Activated CD4-positive, alpha-beta T cell treated with anti-CD3 and anti-CD28 coated beads for 36 hours (primary cell): ENCODE data around the gene TRAF3IP1. TPM values are rescaled to one million over a fixed set of nuclear protein-coding genes. Genes with fewer than 3 reads are reported as not detected.
A peak's percentile ranks its signal among the peaks of the same experiment; 100 is the strongest.
"Not testable (repeated sequence)": the region's sequence is repeated elsewhere in the genome, so short reads cannot be mapped to it uniquely, and the experiment has no call there.

ENCODE experiments used
- ATAC-seq: fragments of 200-7000 bp; cut with Tn5 transposase; one replicate; pipeline ENCODE4 v1.10.0; 2021; ENCODE audit warnings: mild to moderate bottlenecking, moderate library complexity
- CTCF ChIA-PET: fragments of 350-600 bp; sonication (Branson Sonifier 250); formaldehyde crosslinking; loops from one replicate; lab custom pipeline; 2021; ENCODE audit warnings: antibody characterized with exemption; lab: Charles Lee
- POLR2A ChIA-PET: fragments of 350-600 bp; sonication (Branson Sonifier 250); formaldehyde crosslinking; loops from one replicate; lab custom pipeline; 2021; ENCODE audit warnings: antibody characterized with exemption, inconsistent platforms; lab: Charles Lee
- DNase-seq: peaks from one replicate; pipeline ENCODE4 v3.0.0-alpha.2; 2020
- H3K27ac Mint-ChIP-seq: one replicate; pipeline ENCODE4 v1.8.0; 2021; ENCODE audit warnings: mixed read lengths
- H3K27me3 Mint-ChIP-seq: one replicate; pipeline ENCODE4 v1.8.0; 2021; ENCODE audit warnings: mixed read lengths
- H3K36me3 Mint-ChIP-seq: one replicate; pipeline ENCODE4 v1.8.0; 2021; ENCODE audit warnings: low read depth, mixed read lengths
- H3K4me1 Mint-ChIP-seq: one replicate; pipeline ENCODE4 v1.8.0; 2021; ENCODE audit warnings: mixed read lengths
- H3K4me3 Mint-ChIP-seq: one replicate; pipeline ENCODE4 v1.8.0; 2021; ENCODE audit warnings: mild to moderate bottlenecking, moderate library complexity, mixed read lengths
- H3K9me3 Mint-ChIP-seq: one replicate; pipeline ENCODE4 v1.8.0; 2021; ENCODE audit warnings: low read depth, mixed read lengths
- intact Hi-C, 2 experiments: fragments of 100-400 bp; cut with DNase I in 1 of 2; cut with micrococcal nuclease in 1 of 2; formaldehyde crosslinking; loops; one replicate each; pipeline versions ENCODE4 v1.14.2 to v1.15.1; 2022 to 2024; cut with DNase I, micrococcal nuclease
- total RNA-seq, 2 experiments: library from RNA; stranded (reverse); gene quantifications; one replicate each; pipeline ENCODE4 v1.2.3, GENCODE V29; 2021

Gene TRAF3IP1, protein sequence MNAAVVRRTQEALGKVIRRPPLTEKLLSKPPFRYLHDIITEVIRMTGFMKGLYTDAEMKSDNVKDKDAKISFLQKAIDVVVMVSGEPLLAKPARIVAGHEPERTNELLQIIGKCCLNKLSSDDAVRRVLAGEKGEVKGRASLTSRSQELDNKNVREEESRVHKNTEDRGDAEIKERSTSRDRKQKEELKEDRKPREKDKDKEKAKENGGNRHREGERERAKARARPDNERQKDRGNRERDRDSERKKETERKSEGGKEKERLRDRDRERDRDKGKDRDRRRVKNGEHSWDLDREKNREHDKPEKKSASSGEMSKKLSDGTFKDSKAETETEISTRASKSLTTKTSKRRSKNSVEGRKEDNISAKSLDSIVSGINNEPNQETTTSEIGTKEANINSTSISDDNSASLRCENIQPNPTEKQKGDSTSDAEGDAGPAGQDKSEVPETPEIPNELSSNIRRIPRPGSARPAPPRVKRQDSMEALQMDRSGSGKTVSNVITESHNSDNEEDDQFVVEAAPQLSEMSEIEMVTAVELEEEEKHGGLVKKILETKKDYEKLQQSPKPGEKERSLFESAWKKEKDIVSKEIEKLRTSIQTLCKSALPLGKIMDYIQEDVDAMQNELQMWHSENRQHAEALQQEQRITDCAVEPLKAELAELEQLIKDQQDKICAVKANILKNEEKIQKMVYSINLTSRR
- 1 to 10 TPM; 8.5 to 9.8 TPM for total RNA-seq

GRCh38 chr2:238320246-238320647 is at the start of gene TRAF3IP1:
Gene TRAF3IP1, plus strand, starts transcription at chr2:238320518. Its CDS starts 145 bp downstream, at chr2:238320663.
- ATAC-seq = peak; percentile 96
- peak within 1 kb of the TSS; percentile 70 for H3K4me3 Mint-ChIP-seq
- DNase-seq = peak; percentile 91
- peaks cover 3% of the 10 kb centered on the region for H3K27me3 Mint-ChIP-seq
- no peaks in the 10 kb centered on the region for H3K9me3 Mint-ChIP-seq
- intact Hi-C loops = loop anchor here (1.0 to 5.0 kb wide), 7 partner anchors 32 to 259 kb away; partner anchors contain the start of genes ASB1 (in 2 of the 2), PER2 (in 2 of the 2), HES6 (in 1 of the 2) and ILKAP (in 1 of the 2)
- no peaks in the 10 kb centered on the region for H3K36me3 Mint-ChIP-seq
- ChIA-PET POLR2A (no interaction called here), CTCF (no interaction called here)
- no peak within 1 kb of the TSS for H3K27ac Mint-ChIP-seq
- peaks cover 23% of the 10 kb centered on the region for H3K4me1 Mint-ChIP-seq

GRCh38 chr2:238270606-238271005 is 49.7 kb upstream of the TRAF3IP1 start:
- ATAC-seq = no peak
- no peak for DNase-seq
- Mint-ChIP-seq H3K4me1 (no peaks in the 10 kb centered on the region), H3K27me3 (no peaks in the 10 kb centered on the region), H3K27ac (no peak overlapping the region), H3K9me3 (no peaks in the 10 kb centered on the region), H3K4me3 (no peak overlapping the region), H3K36me3 (peaks cover 28% of the 10 kb centered on the region)
- ChIA-PET POLR2A (no interaction called here), CTCF (interaction anchor here (0.8 kb wide), 2 partner anchors 34 to 39 kb away, joined by 3 read pairs; no protein-coding TSS in a partner anchor)
- intact Hi-C loops = no loop called here

- H3K4me3 Mint-ChIP-seq = no peak overlapping the region
- ChIA-PET POLR2A (no interaction called here), CTCF (interaction anchor here (0.8 kb wide), 2 partner anchors 34 to 38 kb away, joined by 3 read pairs; no protein-coding TSS in a partner anchor)
- H3K27ac Mint-ChIP-seq = no peak overlapping the region
- no peaks in the 10 kb centered on the region for H3K4me1 Mint-ChIP-seq
- intact Hi-C loops = no loop called here
- no peaks in the 10 kb centered on the region for H3K9me3 Mint-ChIP-seq
- ATAC-seq = no peak
- H3K27me3 Mint-ChIP-seq = no peaks in the 10 kb centered on the region
- peaks cover 28% of the 10 kb centered on the region for H3K36me3 Mint-ChIP-seq
- DNase-seq = no peak
Measured at GRCh38 chr2:238271061-238271554, 49.2 kb upstream of the TRAF3IP1 start.

- H3K4me1 Mint-ChIP-seq, intact Hi-C loops, ATAC-seq, POLR2A ChIA-PET, DNase-seq, H3K4me3 Mint-ChIP-seq, CTCF ChIA-PET, H3K27ac Mint-ChIP-seq, H3K9me3 Mint-ChIP-seq, H3K27me3 Mint-ChIP-seq: not testable (repeated sequence)
- peaks cover 32% of the 10 kb centered on the region for H3K36me3 Mint-ChIP-seq
Measured at GRCh38 chr2:238271686-238272085, 48.6 kb upstream of the TRAF3IP1 start.

- peaks cover 30% of the 10 kb centered on the region for H3K36me3 Mint-ChIP-seq
- no peak overlapping the region for H3K4me3 Mint-ChIP-seq
- no peaks in the 10 kb centered on the region for H3K27me3 Mint-ChIP-seq
- intact Hi-C loops = no loop called here
- POLR2A ChIA-PET = no interaction called here
- ATAC-seq (no peak), DNase-seq (no peak)
- no peaks in the 10 kb centered on the region for H3K9me3 Mint-ChIP-seq
- no peaks in the 10 kb centered on the region for H3K4me1 Mint-ChIP-seq
- no peak overlapping the region for H3K27ac Mint-ChIP-seq
- CTCF ChIA-PET = interaction anchor here (0.9 kb wide), 1 partner anchor 425 kb away, joined by 3 read pairs; no protein-coding TSS in a partner anchor
Measured at GRCh38 chr2:238272156-238272555, 48.2 kb upstream of the TRAF3IP1 start.

- ATAC-seq, H3K4me1 Mint-ChIP-seq, H3K27ac Mint-ChIP-seq, H3K9me3 Mint-ChIP-seq, H3K27me3 Mint-ChIP-seq, DNase-seq, POLR2A ChIA-PET, H3K4me3 Mint-ChIP-seq, intact Hi-C loops: not testable (repeated sequence)
- H3K36me3 Mint-ChIP-seq = peaks cover 26% of the 10 kb centered on the region
- CTCF ChIA-PET = interaction anchor here (0.7 to 0.8 kb wide), 2 partner anchors 11 to 36 kb away, joined by 3 to 5 read pairs; no protein-coding TSS in a partner anchor
Measured at GRCh38 chr2:238273433-238273832, 46.9 kb upstream of the TRAF3IP1 start.

DNA sequence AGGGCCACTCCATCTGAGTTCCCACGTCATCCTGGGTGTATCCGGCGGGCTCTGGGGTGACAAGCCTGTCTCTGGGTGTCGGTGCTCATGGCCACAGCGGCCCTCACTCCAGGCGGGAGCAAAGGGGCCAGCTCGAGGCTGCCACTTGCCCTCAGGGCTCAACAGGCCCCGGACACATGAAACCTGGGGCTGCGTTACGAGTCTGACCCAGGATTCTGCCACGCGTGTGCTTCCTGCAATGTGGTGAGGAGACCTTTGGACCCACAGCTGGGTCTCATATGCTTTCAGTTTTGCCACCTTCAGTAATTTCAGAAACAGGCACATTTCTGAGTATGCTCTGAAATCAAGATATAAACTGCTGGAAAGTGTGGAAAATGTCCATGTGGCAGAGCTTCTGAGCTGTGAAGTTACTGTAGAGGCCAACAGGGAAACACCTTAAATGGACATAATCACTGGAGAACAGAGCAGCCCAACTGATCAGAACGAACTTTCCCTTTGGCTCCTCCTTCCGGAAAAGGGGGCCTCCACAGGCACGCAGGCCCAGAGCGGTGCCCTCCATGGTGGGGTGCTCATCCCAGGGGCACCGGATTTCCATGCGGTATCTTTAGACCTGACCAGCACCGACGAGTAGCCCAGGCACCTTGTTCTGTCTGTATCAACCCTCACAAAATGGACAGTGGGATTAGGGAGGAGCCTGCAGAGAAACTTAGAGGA is 46.0 kb upstream of the TRAF3IP1 start:
- ATAC-seq = no peak
- no peak for DNase-seq
- intact Hi-C loops = no loop called here
- no peak overlapping the region for H3K4me3 Mint-ChIP-seq
- H3K4me1 Mint-ChIP-seq = no peaks in the 10 kb centered on the region
- H3K27me3 Mint-ChIP-seq = no peaks in the 10 kb centered on the region
- ChIA-PET POLR2A (interaction anchor here (0.5 kb wide), 1 partner anchor 12 kb away, joined by 3 read pairs; no protein-coding TSS in a partner anchor), CTCF (interaction anchor here (0.7 to 1.4 kb wide), 4 partner anchors 9 to 37 kb away, joined by 3 to 5 read pairs (median 3); no protein-coding TSS in a partner anchor)
- H3K36me3 Mint-ChIP-seq = peaks cover 21% of the 10 kb centered on the region
- H3K27ac Mint-ChIP-seq = no peak overlapping the region
- no peaks in the 10 kb centered on the region for H3K9me3 Mint-ChIP-seq

- POLR2A ChIA-PET = no interaction called here
- intact Hi-C loops = no loop called here
- no peak overlapping the region for H3K4me3 Mint-ChIP-seq
- H3K36me3 Mint-ChIP-seq = peaks cover 14% of the 10 kb centered on the region
- CTCF ChIA-PET = interaction anchor here (0.6 kb wide), 1 partner anchor 46 kb away, joined by 3 read pairs; no protein-coding TSS in a partner anchor
- H3K27me3 Mint-ChIP-seq = no peaks in the 10 kb centered on the region
- ATAC-seq (no peak), DNase-seq (no peak)
- no peak overlapping the region for H3K27ac Mint-ChIP-seq
- no peaks in the 10 kb centered on the region for H3K9me3 Mint-ChIP-seq
- H3K4me1 Mint-ChIP-seq = peaks cover 9% of the 10 kb centered on the region
Measured at GRCh38 chr2:238277695-238278094, 42.6 kb upstream of the TRAF3IP1 start.

DNA sequence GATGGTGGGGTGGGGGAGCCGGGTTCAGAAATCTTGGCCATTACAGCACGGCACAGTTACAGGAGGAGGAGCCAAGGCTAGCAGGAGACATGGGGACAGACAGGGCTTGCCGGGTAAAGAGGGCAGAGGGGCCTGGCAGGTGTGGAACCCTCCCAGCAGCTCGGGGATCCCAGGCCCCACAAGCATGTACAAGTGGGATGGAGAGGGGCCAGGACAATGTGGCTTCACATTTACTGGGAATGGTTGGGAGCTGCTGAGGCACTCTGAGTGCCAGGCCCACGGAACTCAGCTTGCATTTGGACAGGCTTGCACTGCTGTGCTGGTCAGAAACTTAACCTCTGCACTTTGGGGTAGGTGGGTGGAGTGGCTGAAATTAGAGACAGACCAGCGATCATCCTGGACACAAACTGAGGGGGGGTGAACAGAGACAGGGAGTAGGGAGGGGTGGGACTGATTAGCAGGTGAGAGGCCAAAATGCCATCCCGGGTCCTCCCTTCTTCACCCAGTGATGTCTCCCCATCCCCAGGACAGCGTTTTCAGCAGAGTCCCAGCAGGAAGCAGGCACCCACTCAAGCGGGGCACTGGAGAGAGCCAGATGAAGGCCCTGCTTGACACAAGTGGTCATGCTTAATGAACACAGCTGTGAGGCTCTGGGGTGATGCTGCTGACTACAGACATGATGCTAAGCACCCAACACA is 41.5 kb upstream of the TRAF3IP1 start:
- no peaks in the 10 kb centered on the region for H3K9me3 Mint-ChIP-seq
- intact Hi-C loops = no loop called here
- H3K4me1 Mint-ChIP-seq = peaks cover 14% of the 10 kb centered on the region
- peaks cover 12% of the 10 kb centered on the region for H3K36me3 Mint-ChIP-seq
- H3K27ac Mint-ChIP-seq = no peak overlapping the region
- ChIA-PET CTCF (interaction anchor here (0.6 to 1.0 kb wide), 4 partner anchors 13 to 45 kb away, joined by 3 to 4 read pairs (median 4); no protein-coding TSS in a partner anchor), POLR2A (no interaction called here)
- ATAC-seq (no peak), DNase-seq (no peak)
- H3K4me3 Mint-ChIP-seq = no peak overlapping the region
- no peaks in the 10 kb centered on the region for H3K27me3 Mint-ChIP-seq

DNA sequence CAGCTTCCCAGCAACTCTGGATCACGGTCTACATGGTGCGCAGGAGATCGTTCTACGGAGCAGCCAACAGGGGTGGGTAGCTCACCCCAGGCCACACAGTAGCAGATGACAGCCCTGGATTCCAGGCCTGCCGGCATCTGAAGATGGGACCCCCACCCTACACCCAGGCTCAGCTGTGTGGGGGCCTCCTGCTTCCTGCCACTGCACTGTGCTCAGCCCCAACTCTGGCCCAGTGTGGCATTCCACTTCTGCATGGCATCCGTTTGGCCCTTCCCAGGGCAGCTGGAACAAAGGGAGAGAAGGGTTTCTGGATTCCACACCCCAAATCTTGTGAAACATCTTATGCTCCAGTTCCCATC is 41.0 kb upstream of the TRAF3IP1 start:
- Mint-ChIP-seq H3K4me3 (no peak overlapping the region), H3K27ac (no peak overlapping the region), H3K27me3 (no peaks in the 10 kb centered on the region), H3K9me3 (no peaks in the 10 kb centered on the region), H3K4me1 (peaks cover 14% of the 10 kb centered on the region), H3K36me3 (peaks cover 8% of the 10 kb centered on the region)
- intact Hi-C loops = no loop called here
- no peak for ATAC-seq
- CTCF ChIA-PET = interaction anchor here (0.6 to 1.0 kb wide), 3 partner anchors 14 to 107 kb away, joined by 3 to 4 read pairs (median 4); no protein-coding TSS in a partner anchor
- POLR2A ChIA-PET = no interaction called here
- no peak for DNase-seq
